Measurements from ENCODE around the gene NEDD8. TPM values are rescaled to one million over a fixed set of nuclear protein-coding genes. Genes with fewer than 3 reads are reported as not detected.

NEDD8 gene
- total and polyA plus RNA-seq, 2 of the 4 experiments (the other 2 are of a cell fraction), result 167 to 375 TPM

DNA sequence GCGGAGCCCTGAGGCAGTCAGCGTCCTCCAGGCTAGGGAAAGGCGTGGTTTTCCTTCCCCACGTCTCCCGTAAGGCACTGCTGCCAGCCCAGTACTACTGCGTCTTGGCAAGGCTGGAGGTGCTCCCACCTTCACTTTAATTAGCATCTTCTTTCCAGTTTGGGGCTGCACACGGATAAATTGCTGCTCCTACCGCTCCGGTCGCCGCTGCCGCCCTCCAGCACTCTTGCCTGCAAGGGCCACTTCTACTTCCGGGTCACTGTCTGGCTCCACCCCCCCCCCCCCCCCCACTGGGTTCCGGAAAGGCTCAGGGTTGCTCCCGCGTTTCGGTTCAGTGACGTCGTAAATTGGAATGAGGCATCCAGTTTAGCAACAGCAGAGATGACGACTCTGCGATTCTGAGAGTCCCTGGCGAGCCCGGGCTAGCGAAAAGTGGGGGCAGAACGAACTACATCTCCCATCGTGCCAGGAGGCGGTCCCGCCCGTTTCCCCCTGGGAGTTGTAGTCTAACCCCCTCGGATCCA lies at the start of gene NEDD8 (continued):
- TF ChIP-seq MAFK (IDR thresholded peaks at IDR 0.05; ENCODE audit: low read depth, low read length) (peak; percentile 49; the same call in 1 of the 2 replicates), CEBPB (IDR thresholded peaks at IDR 0.05; ENCODE audit: low read depth, low read length) (peak; percentile 92), CHD1 (IDR thresholded peaks at IDR 0.05; ENCODE audit: low read depth, low read length) (no peak), POLR2A (IDR thresholded peaks at IDR 0.05; ENCODE audit: low read depth, low read length) (peak; percentile 17; the same call in 1 of the 2 replicates)

DNA sequence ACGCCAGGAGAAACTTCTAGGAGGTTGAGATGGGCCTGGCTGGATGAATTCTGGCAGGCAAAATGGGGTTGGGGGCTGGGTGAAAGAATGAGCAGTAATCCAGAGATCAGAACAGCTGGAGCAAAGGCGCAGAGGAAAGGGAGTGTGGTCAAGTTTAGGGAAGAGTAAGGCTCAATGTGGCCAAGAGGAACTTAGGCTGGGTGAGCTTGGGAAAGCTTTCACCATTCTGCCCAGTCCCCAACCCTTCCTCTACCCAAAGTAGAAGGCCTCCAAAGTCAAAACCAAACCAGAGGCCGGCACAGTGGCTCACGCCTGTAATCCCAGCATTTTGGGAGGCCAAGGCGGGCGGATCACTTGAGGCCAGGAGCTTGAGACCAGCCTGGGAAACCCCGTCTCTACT lies 49.5 kb upstream of the NEDD8 start:
- H3K18ac ChIP-seq (ENCODE audit: low read depth, low read length), result no peak overlapping the region
- no peak overlapping the region for H3K27ac ChIP-seq (ENCODE audit: insufficient read depth, low read length)
- H3K4ac ChIP-seq (ENCODE audit: low read depth, low read length), result no peak overlapping the region
- H3K4me2 ChIP-seq (ENCODE audit: low read depth, low read length), result no peak overlapping the region
- ATAC-seq (ENCODE audit: low read depth), result no peak
- H3K56ac ChIP-seq (ENCODE audit: extremely low read depth, insufficient read depth, low read length), result no peak overlapping the region
- TF ChIP-seq, protein P1, sequence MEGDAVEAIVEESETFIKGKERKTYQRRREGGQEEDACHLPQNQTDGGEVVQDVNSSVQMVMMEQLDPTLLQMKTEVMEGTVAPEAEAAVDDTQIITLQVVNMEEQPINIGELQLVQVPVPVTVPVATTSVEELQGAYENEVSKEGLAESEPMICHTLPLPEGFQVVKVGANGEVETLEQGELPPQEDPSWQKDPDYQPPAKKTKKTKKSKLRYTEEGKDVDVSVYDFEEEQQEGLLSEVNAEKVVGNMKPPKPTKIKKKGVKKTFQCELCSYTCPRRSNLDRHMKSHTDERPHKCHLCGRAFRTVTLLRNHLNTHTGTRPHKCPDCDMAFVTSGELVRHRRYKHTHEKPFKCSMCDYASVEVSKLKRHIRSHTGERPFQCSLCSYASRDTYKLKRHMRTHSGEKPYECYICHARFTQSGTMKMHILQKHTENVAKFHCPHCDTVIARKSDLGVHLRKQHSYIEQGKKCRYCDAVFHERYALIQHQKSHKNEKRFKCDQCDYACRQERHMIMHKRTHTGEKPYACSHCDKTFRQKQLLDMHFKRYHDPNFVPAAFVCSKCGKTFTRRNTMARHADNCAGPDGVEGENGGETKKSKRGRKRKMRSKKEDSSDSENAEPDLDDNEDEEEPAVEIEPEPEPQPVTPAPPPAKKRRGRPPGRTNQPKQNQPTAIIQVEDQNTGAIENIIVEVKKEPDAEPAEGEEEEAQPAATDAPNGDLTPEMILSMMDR (conservative IDR thresholded peaks at IDR 0.05; ENCODE audit: low read depth, low read length), result no peak
- TF ChIP-seq POLR2A (IDR thresholded peaks at IDR 0.05; ENCODE audit: low read depth, low read length), result no peak
- no peak for TF ChIP-seq FOS (IDR thresholded peaks at IDR 0.05; ENCODE audit: low read depth, low read length)
- no peak for TF ChIP-seq CEBPB (IDR thresholded peaks at IDR 0.05; ENCODE audit: low read depth, low read length)
- TF ChIP-seq MXI1 (IDR thresholded peaks at IDR 0.05; ENCODE audit: borderline replicate concordance, low read depth, low read length), result no peak
- TF ChIP-seq NFE2L2 (IDR thresholded peaks at IDR 0.05; ENCODE audit: low read depth, low read length), result no peak
- TF ChIP-seq RCOR1 (IDR thresholded peaks at IDR 0.05; ENCODE audit: insufficient replicate concordance, low read length), result no peak
- TF ChIP-seq SMC3 (IDR thresholded peaks at IDR 0.05; ENCODE audit: low read depth, low read length), result no peak
- no peak for TF ChIP-seq MAZ (IDR thresholded peaks at IDR 0.05; ENCODE audit: borderline replicate concordance, low read depth, low read length)
- TF ChIP-seq MAFK (IDR thresholded peaks at IDR 0.05; ENCODE audit: low read depth, low read length), result no peak
- no peak for TF ChIP-seq BHLHE40 (IDR thresholded peaks at IDR 0.05; ENCODE audit: low read depth, low read length)
- no peak overlapping the region for H4K91ac ChIP-seq (ENCODE audit: insufficient read depth, low read depth, low read length)
- no peak overlapping the region for H2AK9ac ChIP-seq (replicated peaks; ENCODE audit: low read depth, low read length, poor library complexity)
- WGBS, 2 experiments (ENCODE audit: extremely low coverage in 2 of 2, insufficient read length in 1 of 2), result 89% methylated on average over 3 of the region's 7 CpGs; no CpG with 5 or more reads in 1 of the 2 experiments
- H3K9me3 ChIP-seq (ENCODE audit: control insufficient read depth, insufficient read depth, low read length), result no peaks in the 10 kb centered on the region
- no peaks in the 10 kb centered on the region; the same call in 1 of the 2 replicates for H3K9me1 ChIP-seq (ENCODE audit: insufficient read depth, low read length)
- ChIA-PET CTCF (no interaction called here), POLR2A (ENCODE audit: unreplicated experiment) (no interaction called here)
- no peaks in the 10 kb centered on the region for H3K36me3 ChIP-seq (ENCODE audit: control insufficient read depth, insufficient read depth, low read length)
- no peak overlapping the region for H3K4me3 ChIP-seq (ENCODE audit: insufficient read depth, low read depth, low read length)
- H3K14ac ChIP-seq (replicated peaks; ENCODE audit: low read depth, low read length), result no peak overlapping the region
- H2BK15ac ChIP-seq (ENCODE audit: low read depth, low read length), result no peak overlapping the region
- no peak overlapping the region for H2AFZ ChIP-seq (replicated peaks; ENCODE audit: low read length, poor library complexity)
- intact Hi-C loops (cut with micrococcal nuclease), result no loop called here
- dilution Hi-C loops (cut with HindIII; ENCODE audit: low sequenced_read_pairs, unreplicated experiment), result no loop called here
- H3K4me1 ChIP-seq (ENCODE audit: control insufficient read depth, insufficient read depth, low read length), result no peaks in the 10 kb centered on the region; the same call in 1 of the 2 replicates
- no peak overlapping the region for H2BK5ac ChIP-seq (ENCODE audit: low read depth, low read length, poor library complexity, severe bottlenecking)
- in situ Hi-C loops (cut with MboI; ENCODE audit: low sequenced_read_pairs), result no loop called here
- H3K79me1 ChIP-seq (ENCODE audit: low read depth in 1 of 2, low read length in 2 of 2), result peaks cover 0 to 11% of the 10 kb centered on the region in 2 experiments
- no peak overlapping the region for H2BK20ac ChIP-seq (ENCODE audit: low read depth, low read length)
- BruUV-seq (replicated peaks), result no TSS peak
- H4K8ac ChIP-seq (ENCODE audit: low read depth in 2 of 2, low read length in 2 of 2), result no peak overlapping the region
- no peak overlapping the region for H3K23ac ChIP-seq (ENCODE audit: low read depth, low read length)
- H2AK5ac ChIP-seq (ENCODE audit: low read depth, low read length), result no peak overlapping the region
- DNase-seq, result no peak
- H3K9ac ChIP-seq (ENCODE audit: low read depth, low read length), result no peak overlapping the region
- H2BK120ac ChIP-seq (ENCODE audit: low read depth, low read length), result no peak overlapping the region
- no peaks in the 10 kb centered on the region for H3K27me3 ChIP-seq (ENCODE audit: control insufficient read depth, insufficient read depth, low read length)
- no peaks in the 10 kb centered on the region; the same call in 1 of the 2 replicates for H4K20me1 ChIP-seq (ENCODE audit: insufficient read depth, low read length)
- no peak overlapping the region for H4K5ac ChIP-seq (ENCODE audit: low read depth, low read length)

Measured in IMR-90 (cell line).